ENCODE results near the gene MOCOS. TPM values are rescaled to one million over a fixed set of nuclear protein-coding genes. Genes with fewer than 3 reads are reported as not detected.

The MOCOS gene
- total and polyA plus RNA-seq, 2 of the 13 experiments (the other 11 are each of a cell fraction or from before 2014, with no cell fraction given) = 7.7 to 15.4 TPM

DNA sequence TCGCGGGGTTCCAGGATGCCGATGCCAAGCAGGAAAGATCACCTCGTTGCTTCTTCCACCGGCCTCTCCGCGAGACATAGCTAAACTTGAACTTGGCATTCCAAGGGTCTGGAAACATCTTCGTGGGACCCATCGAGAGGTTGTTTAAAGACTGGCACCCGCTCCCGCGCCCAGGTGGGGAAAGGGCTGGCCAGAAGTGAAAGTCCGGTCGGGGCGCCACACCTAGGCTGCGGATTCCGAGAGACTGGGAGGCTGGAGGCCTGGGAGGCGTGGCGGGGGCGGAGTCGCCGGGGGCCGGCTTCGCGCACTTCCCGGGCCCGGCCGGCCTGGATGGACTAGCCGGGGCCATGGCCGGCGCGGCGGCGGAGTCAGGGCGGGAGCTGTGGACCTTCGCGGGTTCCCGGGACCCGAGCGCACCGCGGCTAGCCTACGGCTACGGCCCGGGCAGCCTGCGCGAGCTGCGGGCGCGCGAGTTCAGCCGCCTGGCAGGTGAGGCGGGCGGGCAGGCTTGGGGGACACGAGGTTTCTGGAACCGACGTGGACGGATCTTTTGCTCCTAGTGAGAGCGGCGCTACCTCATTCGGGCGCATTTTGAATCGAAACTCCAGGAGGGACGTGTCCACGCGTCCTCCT lies at the start of gene MOCOS (continued):
- TF ChIP-seq, protein P1, sequence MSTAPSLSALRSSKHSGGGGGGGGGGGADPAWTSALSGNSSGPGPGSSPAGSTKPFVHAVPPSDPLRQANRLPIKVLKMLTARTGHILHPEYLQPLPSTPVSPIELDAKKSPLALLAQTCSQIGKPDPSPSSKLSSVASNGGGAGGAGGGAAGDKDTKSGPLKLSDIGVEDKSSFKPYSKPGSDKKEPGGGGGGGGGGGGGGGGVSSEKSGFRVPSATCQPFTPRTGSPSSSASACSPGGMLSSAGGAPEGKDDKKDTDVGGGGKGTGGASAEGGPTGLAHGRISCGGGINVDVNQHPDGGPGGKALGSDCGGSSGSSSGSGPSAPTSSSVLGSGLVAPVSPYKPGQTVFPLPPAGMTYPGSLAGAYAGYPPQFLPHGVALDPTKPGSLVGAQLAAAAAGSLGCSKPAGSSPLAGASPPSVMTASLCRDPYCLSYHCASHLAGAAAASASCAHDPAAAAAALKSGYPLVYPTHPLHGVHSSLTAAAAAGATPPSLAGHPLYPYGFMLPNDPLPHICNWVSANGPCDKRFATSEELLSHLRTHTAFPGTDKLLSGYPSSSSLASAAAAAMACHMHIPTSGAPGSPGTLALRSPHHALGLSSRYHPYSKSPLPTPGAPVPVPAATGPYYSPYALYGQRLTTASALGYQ (CRISPR knock-in tag; IDR thresholded peaks at IDR 0.05) = 0 out of 2 replicates have a peak, but pooled peaks have one; percentile 15
- TF ChIP-seq ZMYM4 (CRISPR knock-in tag; IDR thresholded peaks at IDR 0.05) (peak; percentile 65; the same call in 1 of the 2 replicates), ZNF562 (CRISPR knock-in tag; IDR thresholded peaks at IDR 0.05; ENCODE audit: borderline replicate concordance) (no peak), HNRNPL (IDR thresholded peaks at IDR 0.05; ENCODE audit: low read depth, low read length) (0 out of 2 replicates have a peak, but pooled peaks have one; percentile 32), ATF7 (IDR thresholded peaks at IDR 0.05) (no peak), ATF7 (CRISPR knock-in tag; IDR thresholded peaks at IDR 0.05) (no peak), NKX3-1 (CRISPR knock-in tag; IDR thresholded peaks at IDR 0.05) (0 out of 2 replicates have a peak, but pooled peaks have one; percentile 39), REL (CRISPR knock-in tag; conservative IDR thresholded peaks at IDR 0.05) (peak; percentile 84; the same call in 1 of the 2 replicates), ZNF296 (CRISPR knock-in tag; conservative IDR thresholded peaks at IDR 0.05) (0 out of 2 replicates have a peak, but pooled peaks have one; percentile 12), ZNF329 (CRISPR knock-in tag; IDR thresholded peaks at IDR 0.05; ENCODE audit: low read depth) (no peak), GLI4 (CRISPR knock-in tag; IDR thresholded peaks at IDR 0.05; ENCODE audit: borderline replicate concordance) (no peak), CBX1 (IDR thresholded peaks at IDR 0.05; ENCODE audit: low read depth) (peak; percentile 42), ZC3H13 (CRISPR knock-in tag; IDR thresholded peaks at IDR 0.05) (peak; percentile 65; the same call in 1 of the 2 replicates), IKZF1 (IDR thresholded peaks at IDR 0.05) (no peak), ZNF335 (CRISPR knock-in tag; IDR thresholded peaks at IDR 0.05) (0 out of 2 replicates have a peak, but pooled peaks have one; percentile 35), RBFOX2 (IDR thresholded peaks at IDR 0.05; ENCODE audit: low read depth, low read length) (peak; percentile 91)
- TF ChIP-seq, protein P2, sequence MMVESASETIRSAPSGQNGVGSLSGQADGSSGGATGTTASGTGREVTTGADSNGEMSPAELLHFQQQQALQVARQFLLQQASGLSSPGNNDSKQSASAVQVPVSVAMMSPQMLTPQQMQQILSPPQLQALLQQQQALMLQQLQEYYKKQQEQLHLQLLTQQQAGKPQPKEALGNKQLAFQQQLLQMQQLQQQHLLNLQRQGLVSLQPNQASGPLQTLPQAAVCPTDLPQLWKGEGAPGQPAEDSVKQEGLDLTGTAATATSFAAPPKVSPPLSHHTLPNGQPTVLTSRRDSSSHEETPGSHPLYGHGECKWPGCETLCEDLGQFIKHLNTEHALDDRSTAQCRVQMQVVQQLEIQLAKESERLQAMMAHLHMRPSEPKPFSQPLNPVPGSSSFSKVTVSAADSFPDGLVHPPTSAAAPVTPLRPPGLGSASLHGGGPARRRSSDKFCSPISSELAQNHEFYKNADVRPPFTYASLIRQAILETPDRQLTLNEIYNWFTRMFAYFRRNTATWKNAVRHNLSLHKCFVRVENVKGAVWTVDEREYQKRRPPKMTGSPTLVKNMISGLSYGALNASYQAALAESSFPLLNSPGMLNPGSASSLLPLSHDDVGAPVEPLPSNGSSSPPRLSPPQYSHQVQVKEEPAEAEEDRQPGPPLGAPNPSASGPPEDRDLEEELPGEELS (CRISPR knock-in tag; IDR thresholded peaks at IDR 0.05) = peak; percentile 40; the same call in 1 of the 2 replicates
- TF ChIP-seq, protein P3, sequence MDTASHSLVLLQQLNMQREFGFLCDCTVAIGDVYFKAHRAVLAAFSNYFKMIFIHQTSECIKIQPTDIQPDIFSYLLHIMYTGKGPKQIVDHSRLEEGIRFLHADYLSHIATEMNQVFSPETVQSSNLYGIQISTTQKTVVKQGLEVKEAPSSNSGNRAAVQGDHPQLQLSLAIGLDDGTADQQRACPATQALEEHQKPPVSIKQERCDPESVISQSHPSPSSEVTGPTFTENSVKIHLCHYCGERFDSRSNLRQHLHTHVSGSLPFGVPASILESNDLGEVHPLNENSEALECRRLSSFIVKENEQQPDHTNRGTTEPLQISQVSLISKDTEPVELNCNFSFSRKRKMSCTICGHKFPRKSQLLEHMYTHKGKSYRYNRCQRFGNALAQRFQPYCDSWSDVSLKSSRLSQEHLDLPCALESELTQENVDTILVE (CRISPR knock-in tag; IDR thresholded peaks at IDR 0.05) = no peak; the same call in 1 of the 2 replicates
- TF ChIP-seq, protein P4, sequence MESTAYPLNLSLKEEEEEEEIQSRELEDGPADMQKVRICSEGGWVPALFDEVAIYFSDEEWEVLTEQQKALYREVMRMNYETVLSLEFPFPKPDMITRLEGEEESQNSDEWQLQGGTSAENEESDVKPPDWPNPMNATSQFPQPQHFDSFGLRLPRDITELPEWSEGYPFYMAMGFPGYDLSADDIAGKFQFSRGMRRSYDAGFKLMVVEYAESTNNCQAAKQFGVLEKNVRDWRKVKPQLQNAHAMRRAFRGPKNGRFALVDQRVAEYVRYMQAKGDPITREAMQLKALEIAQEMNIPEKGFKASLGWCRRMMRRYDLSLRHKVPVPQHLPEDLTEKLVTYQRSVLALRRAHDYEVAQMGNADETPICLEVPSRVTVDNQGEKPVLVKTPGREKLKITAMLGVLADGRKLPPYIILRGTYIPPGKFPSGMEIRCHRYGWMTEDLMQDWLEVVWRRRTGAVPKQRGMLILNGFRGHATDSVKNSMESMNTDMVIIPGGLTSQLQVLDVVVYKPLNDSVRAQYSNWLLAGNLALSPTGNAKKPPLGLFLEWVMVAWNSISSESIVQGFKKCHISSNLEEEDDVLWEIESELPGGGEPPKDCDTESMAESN (CRISPR knock-in tag; conservative IDR thresholded peaks at IDR 0.05) = no peak; the same call in none of the 2 replicates
- TF ChIP-seq, protein P5, sequence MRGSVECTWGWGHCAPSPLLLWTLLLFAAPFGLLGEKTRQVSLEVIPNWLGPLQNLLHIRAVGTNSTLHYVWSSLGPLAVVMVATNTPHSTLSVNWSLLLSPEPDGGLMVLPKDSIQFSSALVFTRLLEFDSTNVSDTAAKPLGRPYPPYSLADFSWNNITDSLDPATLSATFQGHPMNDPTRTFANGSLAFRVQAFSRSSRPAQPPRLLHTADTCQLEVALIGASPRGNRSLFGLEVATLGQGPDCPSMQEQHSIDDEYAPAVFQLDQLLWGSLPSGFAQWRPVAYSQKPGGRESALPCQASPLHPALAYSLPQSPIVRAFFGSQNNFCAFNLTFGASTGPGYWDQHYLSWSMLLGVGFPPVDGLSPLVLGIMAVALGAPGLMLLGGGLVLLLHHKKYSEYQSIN (CRISPR knock-in tag; IDR thresholded peaks at IDR 0.05; ENCODE audit: borderline replicate concordance) = no peak
- TF ChIP-seq, protein P6, sequence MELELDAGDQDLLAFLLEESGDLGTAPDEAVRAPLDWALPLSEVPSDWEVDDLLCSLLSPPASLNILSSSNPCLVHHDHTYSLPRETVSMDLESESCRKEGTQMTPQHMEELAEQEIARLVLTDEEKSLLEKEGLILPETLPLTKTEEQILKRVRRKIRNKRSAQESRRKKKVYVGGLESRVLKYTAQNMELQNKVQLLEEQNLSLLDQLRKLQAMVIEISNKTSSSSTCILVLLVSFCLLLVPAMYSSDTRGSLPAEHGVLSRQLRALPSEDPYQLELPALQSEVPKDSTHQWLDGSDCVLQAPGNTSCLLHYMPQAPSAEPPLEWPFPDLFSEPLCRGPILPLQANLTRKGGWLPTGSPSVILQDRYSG (CRISPR knock-in tag; IDR thresholded peaks at IDR 0.05) = no peak
